ENCODE measurements around the gene PNKP. TPM values are rescaled to one million over a fixed set of nuclear protein-coding genes. Genes with fewer than 3 reads are reported as not detected.

Gene PNKP
- total RNA-seq, 2 experiments from 2014 or later = 86.7 to 93.1 TPM

DNA sequence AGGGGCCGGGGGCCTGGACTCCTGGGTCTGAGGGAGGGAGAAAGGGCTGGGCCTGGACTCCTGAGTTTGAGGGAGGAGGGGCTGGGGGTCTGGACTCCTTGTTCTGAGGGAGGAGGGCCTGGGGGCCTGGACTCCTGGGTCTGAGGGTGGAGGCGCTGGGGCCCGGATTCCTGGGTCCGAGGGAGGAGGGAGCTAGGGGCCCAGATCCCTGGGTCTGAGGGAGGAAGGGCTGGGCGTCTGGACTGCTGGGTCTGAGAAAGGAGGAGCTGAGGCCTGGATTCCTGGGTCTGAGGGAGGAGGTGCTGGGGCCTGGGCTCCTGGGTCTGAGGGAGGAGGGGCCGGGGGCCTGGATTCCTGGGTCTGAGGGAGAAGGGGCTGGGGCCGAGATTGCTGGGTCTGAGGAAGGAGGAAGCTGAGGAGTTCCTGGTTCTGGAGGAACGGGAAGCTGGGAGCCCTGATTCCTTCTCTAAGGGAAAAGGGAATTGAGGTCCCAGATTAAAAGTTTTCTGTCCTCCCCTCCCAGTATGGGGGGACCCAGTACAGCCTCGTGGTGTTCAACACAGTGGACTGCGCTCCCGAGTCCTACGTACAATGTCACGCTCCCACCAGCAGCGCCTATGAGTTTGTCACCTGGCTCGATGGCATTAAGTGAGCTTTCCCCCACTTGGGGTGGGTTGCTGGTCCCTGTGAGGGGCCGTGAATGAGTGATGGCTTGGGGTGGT lies 48.6 kb downstream of the PNKP start:
- POLR2A ChIA-PET = no interaction called here
- CTCF ChIA-PET = interaction anchor here (1.1 to 1.2 kb wide), 2 partner anchors 10 to 102 kb away, joined by 3 read pairs; no protein-coding TSS in a partner anchor

- ChIA-PET POLR2A (interaction anchor here (0.5 kb wide), 1 partner anchor 87 kb away, joined by 3 read pairs; no protein-coding TSS in a partner anchor), CTCF (interaction anchor here (1.1 to 1.2 kb wide), 2 partner anchors 9 to 101 kb away, joined by 3 read pairs; no protein-coding TSS in a partner anchor)
These were observed 49.3 kb downstream of the PNKP start, which contains the start of gene MED25 for GRCh38 chr19:49817964-49818648. Gene MED25 (plus strand): TSS chr19:49818289. CDS start chr19:49818342, 53 bp downstream.

DNA sequence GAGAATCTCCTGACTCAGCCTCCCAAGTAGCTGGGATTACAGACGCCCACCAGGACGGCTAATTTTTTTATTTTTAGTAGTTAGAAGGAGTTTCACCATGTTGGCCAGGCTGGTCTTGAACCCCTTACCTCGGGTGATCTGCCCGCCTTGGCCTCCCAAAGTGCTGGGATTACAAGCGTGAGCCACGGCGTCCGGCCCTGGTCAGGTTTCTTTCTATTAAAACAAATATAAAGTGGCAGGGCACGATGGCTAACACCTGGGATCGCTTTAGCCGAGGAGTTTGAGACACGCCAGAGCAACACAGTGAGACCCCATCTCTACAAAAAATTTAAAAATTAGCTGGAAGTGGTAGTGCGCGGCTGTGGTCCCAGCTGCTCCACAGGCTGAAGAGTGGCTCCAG lies 50.8 kb downstream of the PNKP start:
- ChIA-PET POLR2A (no interaction called here), CTCF (no interaction called here)

DNA sequence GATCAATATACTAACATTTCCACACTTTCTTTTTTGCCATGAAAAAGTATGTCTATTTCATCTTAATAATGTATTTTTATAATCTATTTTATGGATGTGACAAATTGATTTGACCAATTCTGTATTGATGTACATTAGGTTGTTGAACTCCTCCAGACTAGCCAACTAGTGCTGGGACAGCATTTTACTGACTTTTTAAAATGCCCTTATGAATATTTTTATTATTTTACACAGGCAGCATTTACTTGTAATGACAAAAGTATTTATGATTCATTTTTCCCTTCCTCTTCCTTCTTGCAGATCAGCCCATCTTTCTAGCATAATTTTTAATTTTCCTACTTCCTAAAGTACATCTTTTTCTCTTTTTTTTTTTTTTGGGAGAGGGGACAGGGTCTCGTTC lies 53.4 kb downstream of the PNKP start:
- POLR2A ChIA-PET = interaction anchor here (0.8 kb wide), 1 partner anchor 48 kb away, joined by 4 read pairs; no protein-coding TSS in a partner anchor
- CTCF ChIA-PET = no interaction called here

DNA sequence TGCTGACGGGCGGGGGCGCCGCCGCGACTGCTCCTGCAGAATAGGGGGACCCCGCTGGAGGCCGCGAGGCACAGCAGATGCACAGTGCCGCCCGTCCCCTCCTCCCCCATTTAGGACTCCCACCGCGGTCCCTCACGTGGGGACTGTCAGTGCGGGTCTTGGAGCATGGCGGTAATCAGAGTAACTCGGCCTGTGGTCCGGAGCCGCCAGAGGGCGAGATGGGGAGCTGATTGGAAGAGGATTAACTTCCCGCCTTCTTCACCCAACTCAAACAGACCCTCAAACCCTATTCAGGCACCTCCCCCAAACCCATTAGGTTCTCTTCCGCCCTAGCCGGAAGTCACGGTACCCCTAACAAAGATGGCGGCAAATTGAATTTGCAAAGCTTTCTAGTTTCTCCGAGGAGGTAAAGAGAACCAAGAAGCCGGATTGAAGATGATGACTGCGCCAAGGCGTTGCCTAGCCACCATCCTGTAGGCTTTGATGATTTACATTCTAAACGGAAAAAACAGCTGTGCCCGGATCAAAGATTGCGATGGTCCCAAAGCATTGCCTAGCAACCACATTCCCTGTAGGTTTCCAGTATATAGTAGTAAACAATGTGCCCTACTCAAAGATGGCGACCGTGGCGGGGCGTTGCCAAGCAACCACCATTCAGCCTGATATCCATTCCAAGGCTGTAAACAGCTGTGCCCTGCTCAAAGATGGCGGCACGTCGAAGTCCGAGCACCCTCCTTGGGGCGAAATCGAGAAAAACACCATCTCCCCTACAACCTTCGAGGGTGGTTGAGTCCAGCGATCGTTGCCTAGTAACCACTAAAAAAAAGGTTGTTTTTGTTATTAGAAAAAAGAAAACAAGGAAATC lies 54.1 kb downstream of the PNKP start, which contains the start of gene FUZ:
FUZ (minus strand) TSS at position 296 of the 865 bp plus-strand sequence; CDS start at position 110, 186 bp downstream.
- ChIA-PET CTCF (interaction anchor here (1.0 kb wide), 1 partner anchor 129 kb away, joined by 3 read pairs; no protein-coding TSS in a partner anchor), POLR2A (interaction anchor here (0.5 to 0.8 kb wide), 3 partner anchors 47 to 89 kb away, joined by 3 to 6 read pairs (median 4); no protein-coding TSS in a partner anchor)

GRCh38 chr19:49812452-49812996 lies 54.9 kb downstream of the PNKP start:
- ChIA-PET CTCF (interaction anchor here (1.0 kb wide), 1 partner anchor 128 kb away, joined by 3 read pairs; no protein-coding TSS in a partner anchor), POLR2A (no interaction called here)

DNA sequence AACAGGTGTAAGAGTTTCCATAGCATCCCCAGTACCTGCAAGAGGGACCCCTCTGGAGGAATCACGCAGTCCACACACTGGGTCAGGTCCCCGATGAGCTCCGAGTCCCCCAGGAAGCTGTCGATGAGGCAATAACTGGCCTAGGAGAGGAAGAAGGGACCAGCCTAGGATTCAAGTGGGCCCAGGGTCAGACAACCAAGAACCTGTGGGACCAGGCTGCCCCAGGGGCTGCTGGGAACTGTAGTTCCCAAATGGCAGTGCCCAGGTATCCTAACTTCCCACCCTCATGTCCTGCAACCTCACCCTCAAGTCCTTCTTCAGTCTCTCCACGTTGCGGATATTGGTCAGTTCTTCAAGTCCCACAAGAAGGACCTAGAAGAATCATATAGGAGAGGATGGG lies 56.0 kb downstream of the PNKP start:
- POLR2A ChIA-PET = no interaction called here
- CTCF ChIA-PET = no interaction called here

Other genes with a start within 250 kb of the PNKP start
- gene RRAS, start 227.4 kb downstream of the PNKP start, total RNA-seq = 1 to 10 TPM; 5.0 to 5.4 TPM
- gene SCAF1, start 225.4 kb downstream of the PNKP start, total RNA-seq = 10 to 100 TPM; 71.7 to 76.5 TPM
- gene IRF3, start 201.7 kb downstream of the PNKP start, total RNA-seq = 100 to 1,000 TPM; 120 to 122 TPM
- gene BCL2L12, start 201.6 kb downstream of the PNKP start, total RNA-seq = 10 to 100 TPM; 72.3 to 73.6 TPM
- gene PRMT1, start 190.3 kb downstream of the PNKP start, total RNA-seq = 100 to 1,000 TPM; 538 to 559 TPM
- 1 to 10 TPM; 7.3 TPM for gene ADM5, start 178.0 kb downstream of the PNKP start, total RNA-seq
- under 1 TPM; 0.32 to 0.61 TPM for gene CPT1C, start 176.5 kb downstream of the PNKP start, total RNA-seq
- under 1 TPM; 0.34 to 0.70 TPM for gene TSKS, start 104.3 kb downstream of the PNKP start, total RNA-seq
- gene AP2A1, start 100.6 kb downstream of the PNKP start, total RNA-seq = 10 to 100 TPM; 90.3 to 91.8 TPM
- gene FUZ, start 54.3 kb downstream of the PNKP start, total RNA-seq = 10 to 100 TPM; 32.6 to 33.4 TPM
- gene MED25, start 49.3 kb downstream of the PNKP start, total RNA-seq = 10 to 100 TPM; 44.8 to 48.2 TPM
- gene PTOV1, start 16.4 kb downstream of the PNKP start, total RNA-seq = 10 to 100 TPM; 90.2 to 90.9 TPM
- gene AKT1S1, start 9.8 kb upstream of the PNKP start, total RNA-seq = 10 to 100 TPM; 31.7 TPM
- 10 to 100 TPM; 26.3 to 27.4 TPM for gene TBC1D17, start 10.1 kb upstream of the PNKP start, total RNA-seq
- 10 to 100 TPM; 28.9 to 30.8 TPM for gene IL4I1, start 29.3 kb upstream of the PNKP start, total RNA-seq
- gene ATF5, start 61.6 kb upstream of the PNKP start, total RNA-seq = 10 to 100 TPM; 34.2 to 38.1 TPM
- 100 to 1,000 TPM; 206 to 216 TPM for gene NUP62, start 61.9 kb upstream of the PNKP start, total RNA-seq
- not detected for gene SIGLEC11, start 93.6 kb upstream of the PNKP start, total RNA-seq
- 10 to 100 TPM; 53.4 to 54.9 TPM for gene VRK3, start 157.8 kb upstream of the PNKP start, total RNA-seq
- 1 to 10 TPM; 8.8 to 9.2 TPM for gene ZNF473, start 158.4 kb upstream of the PNKP start, total RNA-seq

All from activated CD8-positive, alpha-beta memory T cell treated with anti-CD3 and anti-CD28 coated beads for 36 hours (primary cell).